Measurements from ENCODE around the gene ATP11B.

DNA sequence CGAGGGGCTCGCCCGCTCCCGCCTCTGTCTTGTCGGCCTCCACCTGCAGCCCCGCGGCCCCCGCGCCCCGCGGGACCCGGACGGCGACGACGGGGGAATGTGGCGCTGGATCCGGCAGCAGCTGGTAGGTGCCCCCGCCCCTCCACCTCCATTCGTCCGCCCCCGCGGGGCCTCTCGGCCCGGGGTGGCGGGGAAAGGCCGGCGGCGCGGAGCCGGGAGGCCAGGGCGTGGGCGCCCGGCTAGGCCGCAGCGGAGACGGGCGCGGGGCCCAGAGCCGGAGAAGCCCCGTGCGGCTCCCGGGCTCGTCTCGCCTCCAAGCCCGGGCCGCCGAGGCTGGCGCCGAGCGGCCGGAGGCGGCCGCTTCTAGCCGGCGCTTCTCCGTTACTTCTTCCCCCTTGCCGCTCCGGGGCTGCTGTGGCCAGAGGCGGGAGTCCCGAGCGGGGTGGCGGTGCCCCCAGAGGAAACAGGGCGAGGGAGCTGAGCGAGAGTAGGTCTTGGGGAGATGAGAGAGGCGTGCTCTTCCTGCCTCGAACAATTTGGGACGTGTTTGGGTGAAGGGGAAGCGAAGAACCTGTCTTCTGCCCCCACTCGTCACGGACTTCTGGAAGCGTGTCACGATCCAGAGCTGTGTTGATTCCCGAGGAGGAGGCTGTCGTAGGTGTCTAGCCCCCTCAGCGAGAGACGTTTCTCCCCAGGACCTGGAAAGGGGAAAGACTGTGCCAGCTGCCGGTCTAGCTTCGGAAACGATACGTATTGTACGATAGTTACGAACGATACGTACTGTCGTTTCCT lies 555 bp downstream of the ATP11B start:
- TF ChIP-seq, protein P1, sequence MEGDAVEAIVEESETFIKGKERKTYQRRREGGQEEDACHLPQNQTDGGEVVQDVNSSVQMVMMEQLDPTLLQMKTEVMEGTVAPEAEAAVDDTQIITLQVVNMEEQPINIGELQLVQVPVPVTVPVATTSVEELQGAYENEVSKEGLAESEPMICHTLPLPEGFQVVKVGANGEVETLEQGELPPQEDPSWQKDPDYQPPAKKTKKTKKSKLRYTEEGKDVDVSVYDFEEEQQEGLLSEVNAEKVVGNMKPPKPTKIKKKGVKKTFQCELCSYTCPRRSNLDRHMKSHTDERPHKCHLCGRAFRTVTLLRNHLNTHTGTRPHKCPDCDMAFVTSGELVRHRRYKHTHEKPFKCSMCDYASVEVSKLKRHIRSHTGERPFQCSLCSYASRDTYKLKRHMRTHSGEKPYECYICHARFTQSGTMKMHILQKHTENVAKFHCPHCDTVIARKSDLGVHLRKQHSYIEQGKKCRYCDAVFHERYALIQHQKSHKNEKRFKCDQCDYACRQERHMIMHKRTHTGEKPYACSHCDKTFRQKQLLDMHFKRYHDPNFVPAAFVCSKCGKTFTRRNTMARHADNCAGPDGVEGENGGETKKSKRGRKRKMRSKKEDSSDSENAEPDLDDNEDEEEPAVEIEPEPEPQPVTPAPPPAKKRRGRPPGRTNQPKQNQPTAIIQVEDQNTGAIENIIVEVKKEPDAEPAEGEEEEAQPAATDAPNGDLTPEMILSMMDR (IDR thresholded peaks at IDR 0.05 in 2 of 3, conservative IDR thresholded peaks at IDR 0.05 in 1 of 3; ENCODE audit: insufficient read depth in 2 of 3, low read depth in 1 of 3, low read length in 3 of 3), result no peak
- no peak; a peak in 1 of 4 replicates for TF ChIP-seq RAD21 (CRISPR knock-in tag; conservative IDR thresholded peaks at IDR 0.05 in 1 of 2, IDR thresholded peaks at IDR 0.05 in 1 of 2)
- no peak for TF ChIP-seq ZNF24 (IDR thresholded peaks at IDR 0.05)
- TF ChIP-seq ZNF146 (CRISPR knock-in tag; IDR thresholded peaks at IDR 0.05; ENCODE audit: unreplicated experiment), result no peak
- TF ChIP-seq NFE2 (IDR thresholded peaks at IDR 0.05; ENCODE audit: low read depth), result no peak
- TF ChIP-seq NR1H2 (CRISPR knock-in tag; IDR thresholded peaks at IDR 0.05), result no peak
- no peak for TF ChIP-seq TCF7L2 (IDR thresholded peaks at IDR 0.05; ENCODE audit: low read depth, low read length)
- no peak for TF ChIP-seq CHD4 (IDR thresholded peaks at IDR 0.05; ENCODE audit: insufficient read depth, insufficient replicate concordance, low read depth, low read length, poor library complexity, severe bottlenecking)
- no peak for TF ChIP-seq NFRKB (IDR thresholded peaks at IDR 0.05; ENCODE audit: low read depth)
- TF ChIP-seq PCBP2 (IDR thresholded peaks at IDR 0.05; ENCODE audit: low read depth, low read length, poor library complexity, severe bottlenecking), result no peak
- peak; percentile 41; the same call in 1 of the 2 replicates for TF ChIP-seq GATAD2B (IDR thresholded peaks at IDR 0.05; ENCODE audit: borderline replicate concordance)
